ENCODE measurements around the gene PZP. TPM values are rescaled to one million over a fixed set of nuclear protein-coding genes. Genes with fewer than 3 reads are reported as not detected.

PZP gene
- polyA plus RNA-seq, 5 donors, result 1.3 to 2.9 (median 2.4) TPM

- DNase-seq, result no peak
Observed at GRCh38 chr12:9104087-9104486, 104.1 kb downstream of the PZP start.

DNA sequence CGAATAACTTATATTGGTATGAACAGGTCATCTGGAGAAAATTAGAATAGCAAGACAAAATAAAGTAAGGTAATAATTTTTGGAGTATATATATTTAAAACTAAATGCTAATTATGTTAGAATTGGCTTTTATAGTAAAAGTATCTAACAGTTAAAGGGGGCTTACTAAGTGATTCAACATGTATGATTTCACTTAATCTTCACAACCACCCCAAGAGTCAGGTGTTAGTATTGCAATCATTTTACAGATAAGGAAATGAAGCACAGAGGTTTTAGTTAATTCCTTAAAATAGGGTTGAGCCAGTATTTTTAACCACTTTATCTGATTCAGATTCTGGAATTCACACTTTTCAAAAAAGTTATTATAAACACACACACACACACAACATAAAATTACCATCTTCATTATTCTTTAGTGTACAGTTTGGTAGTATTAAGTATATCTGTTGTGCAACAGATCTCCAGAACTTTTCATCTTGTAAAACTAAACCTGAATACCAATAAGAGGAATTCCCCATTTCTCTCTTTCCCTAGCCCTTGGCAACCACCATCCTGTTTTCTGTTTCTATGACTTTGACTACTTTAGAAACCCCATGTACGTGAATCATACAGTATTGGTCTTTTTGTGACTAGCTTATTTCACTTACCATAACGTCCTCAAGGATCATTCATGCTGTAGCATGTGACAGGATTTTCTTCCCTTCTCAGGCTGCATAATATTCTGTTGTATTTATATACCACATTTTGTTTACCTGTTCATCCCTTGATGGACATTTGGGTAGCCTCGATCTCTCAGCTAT is 104.9 kb downstream of the PZP start:
- no peak for DNase-seq

GRCh38 chr12:9101018-9101687 is 107.0 kb downstream of the PZP start:
- no peak for DNase-seq

- no peak for DNase-seq
Observed at GRCh38 chr12:9099552-9100190, 108.5 kb downstream of the PZP start.

Other genes with a start within 250 kb of the PZP start
- gene KLRG1, start 218.8 kb downstream of the PZP start, polyA plus RNA-seq (ENCODE audit: insufficient read depth in 1 of 5, insufficient read length in 5 of 5, low replicate concordance in 1 of 5), result 1 to 10 TPM; 1.1 to 2.7 (median 1.5) TPM
- gene A2M, start 92.5 kb downstream of the PZP start, polyA plus RNA-seq (ENCODE audit: insufficient read depth in 1 of 5, insufficient read length in 5 of 5, low replicate concordance in 1 of 5), result 1,000 to 10,000 TPM; 1,629 to 2,374 (median 2,213) TPM